ENCODE measurements around the gene NOLC1.
A peak's percentile ranks its signal among the peaks of the same experiment; 100 is the strongest.

NOLC1 gene

GRCh38 chr10:102109166-102110116, 42.7 kb upstream of the NOLC1 start:
- TF ChIP-seq EZH2 (IDR thresholded peaks at IDR 0.05; ENCODE audit: borderline replicate concordance, low read depth, low read length, severe bottlenecking) (no peak), CTCF (IDR thresholded peaks at IDR 0.05; ENCODE audit: borderline replicate concordance, extremely low read depth, low read length, poor library complexity, severe bottlenecking) (no peak)
- Histone ChIP-seq H3K27ac (ENCODE audit: low read length) (no peak overlapping the region), H3K9me3 (ENCODE audit: insufficient read depth, low read length, severe bottlenecking) (no peaks in the 10 kb centered on the region), H2AFZ (ENCODE audit: low read depth, low read length) (no peak overlapping the region), H3K36me3 (ENCODE audit: insufficient read depth, low read length) (peaks cover 53% of the 10 kb centered on the region), H3K9ac (ENCODE audit: low read depth, low read length) (no peak overlapping the region), H3K4me1 (ENCODE audit: insufficient read depth, low read length) (peaks cover 19% of the 10 kb centered on the region), H3K4me2 (ENCODE audit: insufficient read depth, low read length) (no peak overlapping the region), H3K79me2 (ENCODE audit: insufficient read depth, low read length) (peaks cover 33% of the 10 kb centered on the region), H3K4me3 (ENCODE audit: low read depth in 1 of 2, low read length in 2 of 2) (no peak overlapping the region), H4K20me1 (ENCODE audit: insufficient read depth, low read length) (peaks cover 29% of the 10 kb centered on the region), H3K27me3 (ENCODE audit: insufficient read depth, low read length, poor library complexity) (no peaks in the 10 kb centered on the region)
- ATAC-seq (ENCODE audit: insufficient read depth, low read depth) (no peak), DNase-seq (no peak)

- Histone ChIP-seq H3K27ac (ENCODE audit: low read length) (no peak overlapping the region), H3K4me1 (ENCODE audit: insufficient read depth, low read length) (peaks cover 33% of the 10 kb centered on the region), H3K27me3 (ENCODE audit: insufficient read depth, low read length, poor library complexity) (no peaks in the 10 kb centered on the region), H3K9ac (ENCODE audit: low read depth, low read length) (no peak overlapping the region), H4K20me1 (ENCODE audit: insufficient read depth, low read length) (peaks cover 29% of the 10 kb centered on the region), H3K79me2 (ENCODE audit: insufficient read depth, low read length) (peaks cover 50% of the 10 kb centered on the region), H3K9me3 (ENCODE audit: insufficient read depth, low read length, severe bottlenecking) (no peaks in the 10 kb centered on the region), H3K36me3 (ENCODE audit: insufficient read depth, low read length) (peaks cover 53% of the 10 kb centered on the region), H2AFZ (ENCODE audit: low read depth, low read length) (no peak overlapping the region), H3K4me3 (ENCODE audit: low read depth in 1 of 2, low read length in 2 of 2) (no peak overlapping the region), H3K4me2 (ENCODE audit: insufficient read depth, low read length) (no peak overlapping the region)
- no peak for ATAC-seq (ENCODE audit: insufficient read depth, low read depth)
- TF ChIP-seq EZH2 (IDR thresholded peaks at IDR 0.05; ENCODE audit: borderline replicate concordance, low read depth, low read length, severe bottlenecking) (no peak), CTCF (IDR thresholded peaks at IDR 0.05; ENCODE audit: borderline replicate concordance, extremely low read depth, low read length, poor library complexity, severe bottlenecking) (no peak)
- no peak for DNase-seq
Observed at GRCh38 chr10:102111276-102111675, 40.9 kb upstream of the NOLC1 start.

GRCh38 chr10:102112210-102112817, 39.9 kb upstream of the NOLC1 start:
- H3K4me2 ChIP-seq (ENCODE audit: insufficient read depth, low read length): peak overlapping the region; percentile 90; the same call in 1 of the 2 replicates
- H3K9ac ChIP-seq (ENCODE audit: low read depth, low read length): no peak overlapping the region
- peaks cover 44% of the 10 kb centered on the region for H3K36me3 ChIP-seq (ENCODE audit: insufficient read depth, low read length)
- peaks cover 43% of the 10 kb centered on the region for H3K4me1 ChIP-seq (ENCODE audit: insufficient read depth, low read length)
- DNase-seq (no peak), ATAC-seq (ENCODE audit: insufficient read depth, low read depth) (no peak)
- peaks cover 26% of the 10 kb centered on the region for H4K20me1 ChIP-seq (ENCODE audit: insufficient read depth, low read length)
- peaks cover 60% of the 10 kb centered on the region for H3K79me2 ChIP-seq (ENCODE audit: insufficient read depth, low read length)
- H3K9me3 ChIP-seq (ENCODE audit: insufficient read depth, low read length, severe bottlenecking): no peaks in the 10 kb centered on the region
- H3K27ac ChIP-seq (ENCODE audit: low read length): no peak overlapping the region
- no peak overlapping the region for H2AFZ ChIP-seq (ENCODE audit: low read depth, low read length)
- peak; percentile 52 for TF ChIP-seq CTCF (IDR thresholded peaks at IDR 0.05; ENCODE audit: borderline replicate concordance, extremely low read depth, low read length, poor library complexity, severe bottlenecking)
- TF ChIP-seq EZH2 (IDR thresholded peaks at IDR 0.05; ENCODE audit: borderline replicate concordance, low read depth, low read length, severe bottlenecking): no peak
- no peak overlapping the region for H3K4me3 ChIP-seq (ENCODE audit: low read depth in 1 of 2, low read length in 2 of 2)
- no peaks in the 10 kb centered on the region for H3K27me3 ChIP-seq (ENCODE audit: insufficient read depth, low read length, poor library complexity)

All from DND-41 (cell line).